ENCODE results near the gene TSPAN18.

DNA sequence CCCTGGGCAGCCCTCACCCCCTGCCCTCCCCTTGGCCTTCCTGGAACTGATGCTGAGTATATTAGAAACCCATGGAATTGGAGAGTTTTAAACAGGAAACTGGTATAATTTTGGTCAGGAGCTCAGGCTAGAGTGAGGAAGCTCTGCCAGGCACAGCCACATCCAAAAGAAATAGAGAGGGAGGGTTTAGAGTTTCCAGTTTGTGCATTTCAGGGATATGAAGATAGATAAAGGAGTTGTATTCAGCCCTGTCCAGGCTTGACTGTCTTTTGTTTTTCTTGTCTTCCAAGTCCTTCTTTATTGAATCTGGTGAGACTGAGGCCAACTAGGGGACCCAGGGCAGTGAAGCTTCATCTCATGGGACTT, 71.8 kb downstream of the TSPAN18 start:
- TF ChIP-seq CTCF (conservative IDR thresholded peaks at IDR 0.05; ENCODE audit: low read depth, low read length) (no peak), MAFK (IDR thresholded peaks at IDR 0.05; ENCODE audit: low read depth, low read length) (no peak), MXI1 (IDR thresholded peaks at IDR 0.05; ENCODE audit: borderline replicate concordance, low read depth, low read length) (no peak), RFX5 (IDR thresholded peaks at IDR 0.05; ENCODE audit: low read depth, low read length) (no peak), POLR2A (IDR thresholded peaks at IDR 0.05; ENCODE audit: low read depth, low read length) (no peak), RAD21 (IDR thresholded peaks at IDR 0.05; ENCODE audit: low read length) (no peak), RCOR1 (IDR thresholded peaks at IDR 0.05; ENCODE audit: insufficient replicate concordance, low read length) (no peak)

Data from IMR-90 (cell line).